ENCODE data around the gene TTF1. TPM values are rescaled to one million over a fixed set of nuclear protein-coding genes. Genes with fewer than 3 reads are reported as not detected.

Gene TTF1
- total RNA-seq, 1 experiment from 2014 or later = 7.0 TPM

GRCh38 chr9:132410642-132411041, 4.0 kb upstream of the TTF1 start:
- Histone ChIP-seq H3K4me1 (ENCODE audit: low read length) (peaks cover 40% of the 10 kb centered on the region), H3K4me2 (ENCODE audit: low read depth, low read length, poor library complexity, severe bottlenecking) (peak overlapping the region; percentile 58), H4K20me1 (ENCODE audit: insufficient read depth, low read depth, low read length) (peaks cover 9% of the 10 kb centered on the region; the same call in 1 of the 2 replicates), H3K36me3 (ENCODE audit: insufficient read depth, low read length) (no peaks in the 10 kb centered on the region), H3K4me3 (ENCODE audit: low read length) (no peak overlapping the region), H2AFZ (ENCODE audit: low read length) (no peak overlapping the region), H3K9me3 (ENCODE audit: low read length) (no peaks in the 10 kb centered on the region), H3K27me3 (ENCODE audit: low read length) (no peaks in the 10 kb centered on the region), H3K9me2 (replicated peaks; ENCODE audit: insufficient read depth, low read length) (no peaks in the 10 kb centered on the region), H3K27ac (ENCODE audit: low read length) (no peak overlapping the region), H3K79me2 (ENCODE audit: low read length) (peaks cover 10% of the 10 kb centered on the region), H3K9ac (ENCODE audit: low read length) (no peak overlapping the region)
- no peak for DNase-seq

- no peaks in the 10 kb centered on the region for H3K9me2 ChIP-seq (replicated peaks; ENCODE audit: insufficient read depth, low read length)
- H3K27me3 ChIP-seq (ENCODE audit: low read length) = no peaks in the 10 kb centered on the region
- peak; percentile 65 for DNase-seq
- no peak within 1 kb of the TSS for H2AFZ ChIP-seq (ENCODE audit: low read length)
- peaks cover 43% of the 10 kb centered on the region for H3K4me1 ChIP-seq (ENCODE audit: low read length)
- H3K79me2 ChIP-seq (ENCODE audit: low read length) = peaks cover 16% of the 10 kb centered on the region
- H3K4me2 ChIP-seq (ENCODE audit: low read depth, low read length, poor library complexity, severe bottlenecking) = peak within 1 kb of the TSS; percentile 58
- H3K36me3 ChIP-seq (ENCODE audit: insufficient read depth, low read length) = no peaks in the 10 kb centered on the region
- no peaks in the 10 kb centered on the region for H3K9me3 ChIP-seq (ENCODE audit: low read length)
- H3K4me3 ChIP-seq (ENCODE audit: low read length) = no peak within 1 kb of the TSS
- no peak within 1 kb of the TSS for H3K9ac ChIP-seq (ENCODE audit: low read length)
- no peak within 1 kb of the TSS for H3K27ac ChIP-seq (ENCODE audit: low read length)
- H4K20me1 ChIP-seq (ENCODE audit: insufficient read depth, low read depth, low read length) = peaks cover 13% of the 10 kb centered on the region; the same call in 1 of the 2 replicates
Measured at GRCh38 chr9:132409828-132410528, 3.3 kb upstream of the TTF1 start, which contains the start of gene CFAP77. TSS of gene CFAP77 (plus strand) at chr9:132410211. CDS start at chr9:132410272, 61 bp downstream.

GRCh38 chr9:132408521-132408920, 1.9 kb upstream of the TTF1 start:
- no peak for DNase-seq
- Histone ChIP-seq H3K79me2 (ENCODE audit: low read length) (peaks cover 30% of the 10 kb centered on the region), H3K36me3 (ENCODE audit: insufficient read depth, low read length) (no peaks in the 10 kb centered on the region; the same call in 1 of the 2 replicates), H3K9me3 (ENCODE audit: low read length) (no peaks in the 10 kb centered on the region), H4K20me1 (ENCODE audit: insufficient read depth, low read depth, low read length) (peaks cover 13% of the 10 kb centered on the region; the same call in 1 of the 2 replicates), H2AFZ (ENCODE audit: low read length) (no peak overlapping the region), H3K4me3 (ENCODE audit: low read length) (no peak overlapping the region), H3K27ac (ENCODE audit: low read length) (no peak overlapping the region), H3K27me3 (ENCODE audit: low read length) (no peaks in the 10 kb centered on the region), H3K9me2 (replicated peaks; ENCODE audit: insufficient read depth, low read length) (no peaks in the 10 kb centered on the region), H3K4me1 (ENCODE audit: low read length) (peaks cover 43% of the 10 kb centered on the region), H3K9ac (ENCODE audit: low read length) (no peak overlapping the region), H3K4me2 (ENCODE audit: low read depth, low read length, poor library complexity, severe bottlenecking) (no peak overlapping the region)

GRCh38 chr9:132407196-132407595, 556 bp upstream of the TTF1 start:
- Histone ChIP-seq H3K79me2 (ENCODE audit: low read length) (peaks cover 40% of the 10 kb centered on the region), H3K9me2 (replicated peaks; ENCODE audit: insufficient read depth, low read length) (no peaks in the 10 kb centered on the region), H3K4me3 (ENCODE audit: low read length) (peak overlapping the region; percentile 77), H3K9me3 (ENCODE audit: low read length) (no peaks in the 10 kb centered on the region), H3K27ac (ENCODE audit: low read length) (0 out of 2 replicates have a peak overlapping the region, but pooled peaks have one; percentile 26), H3K4me1 (ENCODE audit: low read length) (peaks cover 43% of the 10 kb centered on the region), H3K9ac (ENCODE audit: low read length) (peak overlapping the region; percentile 47), H2AFZ (ENCODE audit: low read length) (peak overlapping the region; percentile 47; the same call in 1 of the 2 replicates), H3K36me3 (ENCODE audit: insufficient read depth, low read length) (peaks cover 4% of the 10 kb centered on the region; the same call in 1 of the 2 replicates), H4K20me1 (ENCODE audit: insufficient read depth, low read depth, low read length) (peaks cover 13% of the 10 kb centered on the region; the same call in 1 of the 2 replicates), H3K27me3 (ENCODE audit: low read length) (no peaks in the 10 kb centered on the region), H3K4me2 (ENCODE audit: low read depth, low read length, poor library complexity, severe bottlenecking) (peak overlapping the region; percentile 77)
- DNase-seq = no peak

- Histone ChIP-seq H3K9me3 (ENCODE audit: low read length) (no peaks in the 10 kb centered on the region), H3K9ac (ENCODE audit: low read length) (no peak overlapping the region), H3K4me3 (ENCODE audit: low read length) (no peak overlapping the region), H3K9me2 (replicated peaks; ENCODE audit: insufficient read depth, low read length) (no peaks in the 10 kb centered on the region), H3K27me3 (ENCODE audit: low read length) (no peaks in the 10 kb centered on the region), H3K4me1 (ENCODE audit: low read length) (peaks cover 20% of the 10 kb centered on the region), H3K36me3 (ENCODE audit: insufficient read depth, low read length) (peaks cover 11% of the 10 kb centered on the region; the same call in 1 of the 2 replicates), H4K20me1 (ENCODE audit: insufficient read depth, low read depth, low read length) (peaks cover 7% of the 10 kb centered on the region; the same call in 1 of the 2 replicates), H3K4me2 (ENCODE audit: low read depth, low read length, poor library complexity, severe bottlenecking) (no peak overlapping the region), H3K27ac (ENCODE audit: low read length) (no peak overlapping the region), H3K79me2 (ENCODE audit: low read length) (peaks cover 49% of the 10 kb centered on the region), H2AFZ (ENCODE audit: low read length) (no peak overlapping the region)
- DNase-seq = no peak
Measured at GRCh38 chr9:132404228-132404881, 2.3 kb downstream of the TTF1 start.

- peaks cover 24% of the 10 kb centered on the region for H3K36me3 ChIP-seq (ENCODE audit: insufficient read depth, low read length)
- no peak overlapping the region for H3K9ac ChIP-seq (ENCODE audit: low read length)
- no peak overlapping the region for H3K4me3 ChIP-seq (ENCODE audit: low read length)
- no peak overlapping the region for H2AFZ ChIP-seq (ENCODE audit: low read length)
- no peak for DNase-seq
- peaks cover 9% of the 10 kb centered on the region for H3K4me1 ChIP-seq (ENCODE audit: low read length)
- H3K9me3 ChIP-seq (ENCODE audit: low read length) = no peaks in the 10 kb centered on the region
- no peaks in the 10 kb centered on the region for H3K9me2 ChIP-seq (replicated peaks; ENCODE audit: insufficient read depth, low read length)
- no peaks in the 10 kb centered on the region for H3K27me3 ChIP-seq (ENCODE audit: low read length)
- no peak overlapping the region for H3K4me2 ChIP-seq (ENCODE audit: low read depth, low read length, poor library complexity, severe bottlenecking)
- H4K20me1 ChIP-seq (ENCODE audit: insufficient read depth, low read depth, low read length) = peaks cover 7% of the 10 kb centered on the region; the same call in 1 of the 2 replicates
- no peak overlapping the region for H3K27ac ChIP-seq (ENCODE audit: low read length)
- peaks cover 49% of the 10 kb centered on the region for H3K79me2 ChIP-seq (ENCODE audit: low read length)
Measured at GRCh38 chr9:132401824-132402223, 4.8 kb downstream of the TTF1 start.

GRCh38 chr9:132395560-132395959, 11.1 kb downstream of the TTF1 start:
- Histone ChIP-seq H3K4me3 (ENCODE audit: low read length) (no peak overlapping the region), H3K9me2 (replicated peaks; ENCODE audit: insufficient read depth, low read length) (no peaks in the 10 kb centered on the region), H3K4me1 (ENCODE audit: low read length) (no peaks in the 10 kb centered on the region), H3K36me3 (ENCODE audit: insufficient read depth, low read length) (peaks cover 33% of the 10 kb centered on the region), H3K9ac (ENCODE audit: low read length) (no peak overlapping the region), H3K79me2 (ENCODE audit: low read length) (no peaks in the 10 kb centered on the region), H4K20me1 (ENCODE audit: insufficient read depth, low read depth, low read length) (no peaks in the 10 kb centered on the region), H3K27me3 (ENCODE audit: low read length) (no peaks in the 10 kb centered on the region), H3K9me3 (ENCODE audit: low read length) (no peaks in the 10 kb centered on the region), H3K4me2 (ENCODE audit: low read depth, low read length, poor library complexity, severe bottlenecking) (no peak overlapping the region), H2AFZ (ENCODE audit: low read length) (no peak overlapping the region), H3K27ac (ENCODE audit: low read length) (no peak overlapping the region)
- DNase-seq = no peak

GRCh38 chr9:132391449-132391848, 15.2 kb downstream of the TTF1 start:
- Histone ChIP-seq H3K27me3 (ENCODE audit: low read length) (no peaks in the 10 kb centered on the region), H3K36me3 (ENCODE audit: insufficient read depth, low read length) (peaks cover 40% of the 10 kb centered on the region), H3K9me2 (replicated peaks; ENCODE audit: insufficient read depth, low read length) (no peaks in the 10 kb centered on the region), H3K4me3 (ENCODE audit: low read length) (no peak overlapping the region), H3K9ac (ENCODE audit: low read length) (no peak overlapping the region), H3K27ac (ENCODE audit: low read length) (no peak overlapping the region), H3K4me2 (ENCODE audit: low read depth, low read length, poor library complexity, severe bottlenecking) (no peak overlapping the region), H3K9me3 (ENCODE audit: low read length) (no peaks in the 10 kb centered on the region), H3K79me2 (ENCODE audit: low read length) (no peaks in the 10 kb centered on the region), H2AFZ (ENCODE audit: low read length) (no peak overlapping the region), H4K20me1 (ENCODE audit: insufficient read depth, low read depth, low read length) (no peaks in the 10 kb centered on the region), H3K4me1 (ENCODE audit: low read length) (no peaks in the 10 kb centered on the region)
- DNase-seq = no peak

All from Karpas-422 (cell line).